ENCODE measurements around the gene DPP7. TPM values are rescaled to one million over a fixed set of nuclear protein-coding genes. Genes with fewer than 3 reads are reported as not detected.

The DPP7 gene
- total and polyA plus RNA-seq, 9 of the 15 experiments (the other 6 are each of a cell fraction or from before 2014, with no cell fraction given) = 0.99 to 365 (median 132) TPM

DNA sequence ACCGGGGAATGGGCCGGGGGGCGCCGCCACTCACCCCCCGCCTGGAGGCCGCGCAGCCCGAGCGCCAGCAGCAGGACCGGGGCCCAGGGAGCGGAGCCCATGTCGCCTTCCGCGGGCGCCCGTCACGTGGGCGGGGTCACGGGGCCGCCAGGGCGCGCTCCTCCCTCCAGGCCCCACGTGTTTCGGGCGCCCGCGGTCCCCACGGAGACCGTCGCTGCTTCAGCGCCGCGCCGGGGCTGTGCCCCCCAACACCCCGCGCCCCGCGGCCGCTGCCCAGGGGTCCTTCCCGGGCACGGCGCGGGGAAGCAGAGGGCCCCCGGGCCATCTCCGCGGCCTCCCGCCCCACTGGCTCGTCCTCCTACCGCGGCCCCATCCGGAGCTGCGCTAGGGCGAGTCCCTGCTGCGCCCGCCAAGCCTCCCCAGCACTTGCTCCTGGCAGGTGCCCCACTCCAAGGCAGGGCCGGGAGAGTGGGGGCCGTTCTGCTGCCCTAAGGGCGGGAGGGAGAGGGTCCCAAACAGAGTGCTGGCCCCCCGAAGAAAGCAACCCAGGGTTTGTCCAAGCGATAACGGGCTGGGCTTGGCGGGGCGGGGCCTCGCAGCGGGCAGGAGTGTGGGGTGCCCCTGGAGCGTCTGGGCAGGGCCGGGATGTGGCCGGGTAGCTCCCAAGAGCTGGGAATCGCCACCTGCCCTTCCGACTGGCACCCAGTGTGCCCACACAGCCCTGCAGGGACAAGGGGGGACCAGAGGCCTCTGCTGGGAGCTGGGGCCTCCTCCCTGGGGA is at the start of gene DPP7 (continued):
- TF ChIP-seq, protein P1, sequence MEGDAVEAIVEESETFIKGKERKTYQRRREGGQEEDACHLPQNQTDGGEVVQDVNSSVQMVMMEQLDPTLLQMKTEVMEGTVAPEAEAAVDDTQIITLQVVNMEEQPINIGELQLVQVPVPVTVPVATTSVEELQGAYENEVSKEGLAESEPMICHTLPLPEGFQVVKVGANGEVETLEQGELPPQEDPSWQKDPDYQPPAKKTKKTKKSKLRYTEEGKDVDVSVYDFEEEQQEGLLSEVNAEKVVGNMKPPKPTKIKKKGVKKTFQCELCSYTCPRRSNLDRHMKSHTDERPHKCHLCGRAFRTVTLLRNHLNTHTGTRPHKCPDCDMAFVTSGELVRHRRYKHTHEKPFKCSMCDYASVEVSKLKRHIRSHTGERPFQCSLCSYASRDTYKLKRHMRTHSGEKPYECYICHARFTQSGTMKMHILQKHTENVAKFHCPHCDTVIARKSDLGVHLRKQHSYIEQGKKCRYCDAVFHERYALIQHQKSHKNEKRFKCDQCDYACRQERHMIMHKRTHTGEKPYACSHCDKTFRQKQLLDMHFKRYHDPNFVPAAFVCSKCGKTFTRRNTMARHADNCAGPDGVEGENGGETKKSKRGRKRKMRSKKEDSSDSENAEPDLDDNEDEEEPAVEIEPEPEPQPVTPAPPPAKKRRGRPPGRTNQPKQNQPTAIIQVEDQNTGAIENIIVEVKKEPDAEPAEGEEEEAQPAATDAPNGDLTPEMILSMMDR (IDR thresholded peaks at IDR 0.05 in 2 of 3, conservative IDR thresholded peaks at IDR 0.05 in 1 of 3; ENCODE audit: insufficient read depth in 2 of 3, low read depth in 1 of 3, low read length in 3 of 3) = no peak
- TF ChIP-seq, protein P2, sequence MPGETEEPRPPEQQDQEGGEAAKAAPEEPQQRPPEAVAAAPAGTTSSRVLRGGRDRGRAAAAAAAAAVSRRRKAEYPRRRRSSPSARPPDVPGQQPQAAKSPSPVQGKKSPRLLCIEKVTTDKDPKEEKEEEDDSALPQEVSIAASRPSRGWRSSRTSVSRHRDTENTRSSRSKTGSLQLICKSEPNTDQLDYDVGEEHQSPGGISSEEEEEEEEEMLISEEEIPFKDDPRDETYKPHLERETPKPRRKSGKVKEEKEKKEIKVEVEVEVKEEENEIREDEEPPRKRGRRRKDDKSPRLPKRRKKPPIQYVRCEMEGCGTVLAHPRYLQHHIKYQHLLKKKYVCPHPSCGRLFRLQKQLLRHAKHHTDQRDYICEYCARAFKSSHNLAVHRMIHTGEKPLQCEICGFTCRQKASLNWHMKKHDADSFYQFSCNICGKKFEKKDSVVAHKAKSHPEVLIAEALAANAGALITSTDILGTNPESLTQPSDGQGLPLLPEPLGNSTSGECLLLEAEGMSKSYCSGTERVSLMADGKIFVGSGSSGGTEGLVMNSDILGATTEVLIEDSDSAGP (CRISPR knock-in tag; IDR thresholded peaks at IDR 0.05) = no peak
- TF ChIP-seq STAG1 (CRISPR knock-in tag; IDR thresholded peaks at IDR 0.05; ENCODE audit: borderline replicate concordance) (no peak), ZKSCAN3 (CRISPR knock-in tag; IDR thresholded peaks at IDR 0.05) (no peak), SNIP1 (IDR thresholded peaks at IDR 0.05; ENCODE audit: low read depth) (no peak), ZSCAN29 (IDR thresholded peaks at IDR 0.05) (no peak), ARID1B (IDR thresholded peaks at IDR 0.05) (no peak), ZNF436 (CRISPR knock-in tag; IDR thresholded peaks at IDR 0.05) (no peak), FOS (IDR thresholded peaks at IDR 0.05; ENCODE audit: extremely low read depth, insufficient read length) (no peak), ZC3H8 (IDR thresholded peaks at IDR 0.05) (no peak), ZNF77 (CRISPR knock-in tag; IDR thresholded peaks at IDR 0.05) (no peak), EGR1 (conservative IDR thresholded peaks at IDR 0.05) (no peak), ZNF124 (CRISPR knock-in tag; IDR thresholded peaks at IDR 0.05) (no peak), ZBTB17 (CRISPR knock-in tag; IDR thresholded peaks at IDR 0.05) (0 out of 2 replicates have a peak, but pooled peaks have one; percentile 63), MED1 (CRISPR knock-in tag; IDR thresholded peaks at IDR 0.05; ENCODE audit: borderline replicate concordance) (no peak), MCM3 (IDR thresholded peaks at IDR 0.05) (no peak), MEF2D (tag; conservative IDR thresholded peaks at IDR 0.05; ENCODE audit: low read depth) (no peak), TCF7 (IDR thresholded peaks at IDR 0.05; ENCODE audit: borderline replicate concordance) (no peak), HDAC1 (IDR thresholded peaks at IDR 0.05) (no peak; a peak in 1 of 4 replicates), PRPF4 (IDR thresholded peaks at IDR 0.05; ENCODE audit: insufficient read depth, low read depth, low read length, poor library complexity, severe bottlenecking) (no peak)
- TF ChIP-seq, protein P3, sequence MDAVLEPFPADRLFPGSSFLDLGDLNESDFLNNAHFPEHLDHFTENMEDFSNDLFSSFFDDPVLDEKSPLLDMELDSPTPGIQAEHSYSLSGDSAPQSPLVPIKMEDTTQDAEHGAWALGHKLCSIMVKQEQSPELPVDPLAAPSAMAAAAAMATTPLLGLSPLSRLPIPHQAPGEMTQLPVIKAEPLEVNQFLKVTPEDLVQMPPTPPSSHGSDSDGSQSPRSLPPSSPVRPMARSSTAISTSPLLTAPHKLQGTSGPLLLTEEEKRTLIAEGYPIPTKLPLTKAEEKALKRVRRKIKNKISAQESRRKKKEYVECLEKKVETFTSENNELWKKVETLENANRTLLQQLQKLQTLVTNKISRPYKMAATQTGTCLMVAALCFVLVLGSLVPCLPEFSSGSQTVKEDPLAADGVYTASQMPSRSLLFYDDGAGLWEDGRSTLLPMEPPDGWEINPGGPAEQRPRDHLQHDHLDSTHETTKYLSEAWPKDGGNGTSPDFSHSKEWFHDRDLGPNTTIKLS (IDR thresholded peaks at IDR 0.05; ENCODE audit: borderline replicate concordance, low read depth) = 0 out of 2 replicates have a peak, but pooled peaks have one; percentile 34
- TF ChIP-seq, protein P4, sequence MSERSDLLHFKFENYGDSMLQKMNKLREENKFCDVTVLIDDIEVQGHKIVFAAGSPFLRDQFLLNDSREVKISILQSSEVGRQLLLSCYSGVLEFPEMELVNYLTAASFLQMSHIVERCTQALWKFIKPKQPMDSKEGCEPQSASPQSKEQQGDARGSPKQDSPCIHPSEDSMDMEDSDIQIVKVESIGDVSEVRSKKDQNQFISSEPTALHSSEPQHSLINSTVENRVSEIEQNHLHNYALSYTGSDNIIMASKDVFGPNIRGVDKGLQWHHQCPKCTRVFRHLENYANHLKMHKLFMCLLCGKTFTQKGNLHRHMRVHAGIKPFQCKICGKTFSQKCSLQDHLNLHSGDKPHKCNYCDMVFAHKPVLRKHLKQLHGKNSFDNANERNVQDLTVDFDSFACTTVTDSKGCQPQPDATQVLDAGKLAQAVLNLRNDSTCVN (CRISPR knock-in tag; IDR thresholded peaks at IDR 0.05) = no peak
- TF ChIP-seq, protein P5, sequence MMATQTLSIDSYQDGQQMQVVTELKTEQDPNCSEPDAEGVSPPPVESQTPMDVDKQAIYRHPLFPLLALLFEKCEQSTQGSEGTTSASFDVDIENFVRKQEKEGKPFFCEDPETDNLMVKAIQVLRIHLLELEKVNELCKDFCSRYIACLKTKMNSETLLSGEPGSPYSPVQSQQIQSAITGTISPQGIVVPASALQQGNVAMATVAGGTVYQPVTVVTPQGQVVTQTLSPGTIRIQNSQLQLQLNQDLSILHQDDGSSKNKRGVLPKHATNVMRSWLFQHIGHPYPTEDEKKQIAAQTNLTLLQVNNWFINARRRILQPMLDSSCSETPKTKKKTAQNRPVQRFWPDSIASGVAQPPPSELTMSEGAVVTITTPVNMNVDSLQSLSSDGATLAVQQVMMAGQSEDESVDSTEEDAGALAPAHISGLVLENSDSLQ (IDR thresholded peaks at IDR 0.05) = no peak

Data from K562 (cell line).